Measurements from ENCODE around the gene ARHGAP32.

- no peak for TF ChIP-seq CTCF (conservative IDR thresholded peaks at IDR 0.05; ENCODE audit: low read length)
- no peak for TF ChIP-seq EZH2phosphoT487 (IDR thresholded peaks at IDR 0.05; ENCODE audit: borderline replicate concordance, low read depth, low read length)
Observed at GRCh38 chr11:129067454-129067853, 124.7 kb downstream of the ARHGAP32 start.
